HL-60/S4 treated with phorbol 12-myristate 13-acetate at 8.2 ng/mL for 4 days and 3 days (cell line): ENCODE data around the gene ASXL3.

Experiments
- in situ Hi-C: fragments of 300-500 bp; cut with MboI; formaldehyde crosslinking; loops from 2 replicates; pipeline ENCODE4 v1.15.0; 2022; ENCODE audit warnings: low sequenced_read_pairs

Gene ASXL3

DNA sequence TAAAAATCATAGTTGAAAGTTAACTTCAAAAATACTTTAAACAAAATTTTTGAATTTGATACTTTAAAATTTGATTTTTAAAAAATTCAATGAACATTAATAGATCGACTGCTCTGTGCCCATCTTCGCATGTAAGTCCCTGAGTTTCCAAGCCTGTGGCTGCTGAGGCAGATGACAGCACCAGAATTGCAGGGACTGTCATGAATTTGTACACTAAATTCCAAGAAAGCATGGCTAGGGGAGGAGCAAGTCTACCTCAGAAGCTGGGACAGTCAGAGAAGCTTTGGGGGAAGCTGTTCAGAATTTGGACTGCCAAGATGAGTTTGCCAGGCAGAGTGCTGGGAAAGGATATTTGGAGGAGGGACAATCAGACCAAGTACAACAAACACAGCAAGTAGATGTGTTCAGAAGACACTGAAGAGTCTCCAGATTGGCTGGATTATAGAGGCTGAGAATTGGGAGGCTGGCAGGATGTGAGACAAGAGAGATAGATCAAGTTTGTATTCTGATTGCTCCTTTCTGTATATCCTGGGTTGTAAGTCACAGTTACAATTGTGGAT, 79.0 kb downstream of the ASXL3 start:
- in situ Hi-C loops = loop anchor here (25.0 kb wide), 1 partner anchor 105 kb away; no protein-coding TSS in a partner anchor

DNA sequence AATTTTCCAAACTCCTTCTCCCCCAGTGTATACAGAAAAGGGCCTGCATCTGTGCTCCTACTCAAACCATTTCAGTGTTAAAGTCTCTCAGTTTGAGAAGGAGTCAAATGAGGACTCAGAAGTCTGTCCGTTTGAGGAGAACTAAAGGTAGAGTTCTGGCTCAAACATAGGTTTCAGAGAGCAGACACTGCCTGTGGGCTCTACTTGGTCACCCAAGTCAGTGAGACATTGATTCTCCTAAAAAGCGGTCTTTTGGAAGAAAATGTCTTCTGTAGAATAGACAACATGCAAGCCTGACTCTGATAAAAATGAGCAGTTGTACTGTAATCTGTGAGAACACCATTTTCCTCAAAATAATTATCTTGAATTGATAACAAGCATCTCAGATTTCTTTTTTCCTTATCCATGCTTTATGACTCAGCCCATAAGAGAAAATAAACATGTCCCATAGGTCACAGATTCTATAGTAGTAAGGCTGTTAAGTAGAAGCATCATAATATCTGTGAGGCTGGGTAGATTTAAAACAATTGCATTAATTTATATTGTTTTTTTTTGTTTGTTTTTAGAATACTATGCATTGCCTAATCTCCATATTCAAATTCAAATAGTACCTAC, 82.8 kb downstream of the ASXL3 start:
- in situ Hi-C loops = loop anchor here (25.0 kb wide), 1 partner anchor 101 kb away; no protein-coding TSS in a partner anchor

DNA sequence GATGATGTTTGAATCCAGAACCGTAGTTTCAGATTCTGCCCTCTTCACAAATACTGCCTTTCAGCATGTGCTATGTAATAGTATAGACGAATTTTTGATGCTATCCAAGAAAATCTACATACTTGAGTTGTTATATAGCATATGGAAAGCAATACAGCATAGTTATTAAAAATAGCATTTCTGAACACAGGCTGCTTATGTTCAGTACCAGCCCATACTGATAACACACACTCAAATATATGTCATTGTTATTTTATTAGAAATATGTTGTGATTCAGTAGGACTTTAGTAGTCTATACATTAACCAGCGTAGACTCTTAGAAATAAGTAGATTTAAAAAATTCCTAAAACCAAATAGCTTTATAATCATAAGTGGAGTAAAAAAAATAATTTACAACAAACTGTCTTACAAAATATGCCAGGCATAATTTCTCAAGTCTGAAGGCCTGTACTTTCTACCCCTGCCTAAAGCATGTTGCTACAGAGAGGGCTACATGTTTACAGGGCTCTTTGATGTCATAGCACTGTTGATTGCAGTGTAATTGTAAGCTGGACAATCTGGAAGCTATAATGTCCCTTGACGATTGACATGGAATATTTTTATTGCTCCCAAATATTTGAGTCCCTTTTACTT, 86.3 kb downstream of the ASXL3 start:
- in situ Hi-C loops = loop anchor here (25.0 kb wide), 1 partner anchor 98 kb away; no protein-coding TSS in a partner anchor

DNA sequence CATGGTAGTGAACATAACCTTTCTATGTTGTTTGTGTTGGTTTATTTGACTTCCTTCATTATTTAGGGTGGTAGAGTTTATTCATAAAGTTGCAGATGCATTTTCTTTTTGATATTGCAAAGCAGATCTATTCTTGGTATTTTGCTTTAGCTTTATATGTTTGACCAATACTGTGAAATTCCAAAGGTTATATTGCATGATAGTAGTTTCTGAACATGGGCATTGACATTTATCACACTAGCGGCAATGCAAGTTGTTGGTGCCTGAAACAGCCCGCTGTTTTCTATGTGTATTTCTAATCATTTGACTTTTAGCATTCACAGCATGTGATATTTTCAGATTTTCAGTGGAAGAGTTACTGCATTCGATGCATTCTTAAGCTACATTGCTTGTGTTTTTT, 87.2 kb downstream of the ASXL3 start:
- in situ Hi-C loops = loop anchor here (25.0 kb wide), 1 partner anchor 97 kb away; no protein-coding TSS in a partner anchor

DNA sequence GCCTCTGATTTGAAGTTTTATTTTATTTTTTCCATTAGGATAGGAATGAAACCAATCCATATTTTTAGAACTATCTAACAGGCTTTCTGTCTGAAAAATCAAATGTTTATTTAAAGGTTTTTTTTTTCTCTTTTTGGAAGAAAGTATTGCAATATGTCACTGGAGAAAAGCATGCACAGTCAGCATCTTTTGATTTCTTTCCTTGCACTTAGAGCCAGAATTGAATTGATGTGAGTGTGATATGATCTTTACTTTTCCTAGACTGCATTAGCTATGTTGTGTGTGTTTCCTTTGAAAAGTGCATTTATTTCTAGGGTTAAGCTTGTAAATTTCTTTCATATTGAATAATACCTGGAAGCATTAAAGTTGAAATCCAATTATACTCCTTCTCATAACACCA, 87.6 kb downstream of the ASXL3 start:
- in situ Hi-C loops = loop anchor here (25.0 kb wide), 1 partner anchor 97 kb away; no protein-coding TSS in a partner anchor

DNA sequence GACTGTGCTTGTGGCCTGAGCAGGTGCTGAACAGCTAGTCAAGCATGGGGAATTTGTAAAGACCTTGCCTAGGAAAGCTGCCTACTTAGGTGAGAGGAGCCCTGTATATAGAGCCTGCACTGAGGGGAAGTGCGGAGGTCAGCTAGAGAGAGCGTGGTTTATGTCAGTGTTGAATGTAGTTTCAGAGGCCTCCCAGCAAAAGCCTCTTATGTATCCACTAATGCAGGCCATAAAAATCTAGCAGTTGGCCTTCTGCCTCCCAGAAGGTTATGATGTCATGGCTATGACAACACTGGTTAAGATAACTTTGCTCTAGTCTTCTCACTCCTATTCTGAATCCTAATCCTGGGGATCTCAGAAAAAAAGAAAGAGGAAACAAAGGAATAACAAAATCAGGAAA, 88.9 kb downstream of the ASXL3 start:
- in situ Hi-C loops = loop anchor here (25.0 kb wide), 1 partner anchor 95 kb away; no protein-coding TSS in a partner anchor

DNA sequence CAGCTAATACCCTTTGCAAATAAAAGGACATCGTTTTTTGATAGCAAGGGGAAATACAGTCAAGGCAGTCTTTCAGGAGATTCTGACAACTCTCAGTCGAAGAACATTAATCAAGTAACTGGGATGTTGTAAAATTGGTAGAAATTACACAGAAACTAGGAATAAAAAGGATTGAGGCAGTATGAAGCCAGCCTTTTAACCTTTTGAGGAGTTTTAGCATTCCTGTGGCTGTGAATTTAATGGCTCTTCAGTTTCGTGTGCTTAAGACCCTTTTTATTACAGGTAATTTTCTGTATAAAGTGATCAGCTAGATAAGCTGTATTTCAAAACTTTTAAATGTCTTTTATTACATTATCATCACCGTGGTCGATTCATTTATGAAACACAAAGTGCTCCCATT, 91.6 kb downstream of the ASXL3 start:
- in situ Hi-C loops = loop anchor here (25.0 kb wide), 1 partner anchor 93 kb away; no protein-coding TSS in a partner anchor

DNA sequence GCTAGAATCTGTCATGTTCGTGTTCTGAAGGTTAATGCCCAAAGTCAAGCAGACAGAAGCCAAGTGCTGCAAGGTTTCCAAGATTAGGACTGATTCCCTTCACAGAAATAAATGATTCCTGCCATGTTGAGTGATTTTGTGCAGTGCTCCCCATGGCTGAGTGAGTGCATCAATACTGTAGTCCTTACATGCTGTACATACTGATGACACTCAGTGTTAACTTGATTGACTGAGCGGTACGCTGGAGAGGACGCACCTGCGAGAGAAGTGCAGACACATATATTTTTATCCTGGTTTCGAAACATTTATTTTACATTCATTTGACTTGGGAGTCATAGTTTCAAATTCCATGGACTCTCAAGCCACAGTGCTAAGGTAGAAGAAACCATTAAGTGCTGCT, 92.0 kb downstream of the ASXL3 start:
- in situ Hi-C loops = loop anchor here (25.0 kb wide), 1 partner anchor 92 kb away; no protein-coding TSS in a partner anchor

DNA sequence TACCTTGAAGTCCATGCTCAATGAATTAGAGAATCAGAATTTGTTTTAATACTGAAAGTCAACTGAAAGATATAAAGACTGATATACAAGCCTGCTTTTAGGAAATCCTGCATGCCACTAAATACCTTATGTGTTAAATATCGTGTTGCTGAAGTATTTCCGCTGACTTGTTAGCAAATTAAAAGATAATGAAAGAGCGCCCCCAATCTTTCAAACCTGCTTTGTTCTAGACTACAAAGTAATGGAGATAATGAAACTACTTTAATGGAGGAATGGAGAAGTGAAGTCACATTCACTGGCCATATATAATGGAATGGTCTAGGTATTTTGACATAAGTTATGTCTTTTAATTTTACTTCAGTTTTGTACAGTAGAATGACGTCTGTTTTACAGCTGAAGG, 95.7 kb downstream of the ASXL3 start:
- in situ Hi-C loops = loop anchor here (25.0 kb wide), 1 partner anchor 89 kb away; no protein-coding TSS in a partner anchor

DNA sequence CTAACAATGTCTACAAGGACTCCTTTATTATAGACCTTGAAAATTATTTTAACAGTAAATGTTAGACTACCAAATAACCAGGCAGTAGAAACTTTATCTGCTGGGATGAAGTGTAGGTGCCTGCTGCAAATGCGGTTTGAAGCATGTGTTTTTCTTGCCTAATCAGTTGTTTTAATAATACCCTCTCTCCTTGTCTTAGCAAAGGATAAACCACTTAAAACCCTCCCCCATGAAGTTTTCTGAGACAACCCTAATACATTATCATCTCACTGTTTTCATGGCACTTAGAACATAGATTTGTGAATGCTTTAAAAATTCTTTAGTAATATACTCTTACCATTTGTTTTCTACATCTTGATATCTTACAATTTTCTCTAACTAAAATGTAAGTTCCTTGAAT, 98.6 kb downstream of the ASXL3 start:
- in situ Hi-C loops = no loop called here

DNA sequence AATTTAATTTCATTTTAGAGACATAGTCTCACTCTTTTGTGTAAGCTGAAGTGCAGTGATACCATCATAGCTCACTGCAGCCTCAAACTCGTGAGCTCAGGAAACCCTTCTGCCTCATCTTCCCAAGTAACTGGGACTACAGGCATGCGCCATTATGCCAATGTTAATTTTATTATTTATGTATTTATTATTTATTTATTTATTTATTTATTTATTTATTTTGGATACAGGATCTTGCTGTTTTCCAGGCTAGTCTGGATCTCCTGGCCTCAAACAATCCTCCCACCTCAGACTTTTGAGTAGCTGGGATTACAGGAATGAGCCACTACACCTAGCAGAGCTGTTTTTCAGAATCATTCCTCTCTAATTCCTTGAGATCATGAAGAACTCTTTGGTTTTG, 99.9 kb downstream of the ASXL3 start:
- in situ Hi-C loops = no loop called here

DNA sequence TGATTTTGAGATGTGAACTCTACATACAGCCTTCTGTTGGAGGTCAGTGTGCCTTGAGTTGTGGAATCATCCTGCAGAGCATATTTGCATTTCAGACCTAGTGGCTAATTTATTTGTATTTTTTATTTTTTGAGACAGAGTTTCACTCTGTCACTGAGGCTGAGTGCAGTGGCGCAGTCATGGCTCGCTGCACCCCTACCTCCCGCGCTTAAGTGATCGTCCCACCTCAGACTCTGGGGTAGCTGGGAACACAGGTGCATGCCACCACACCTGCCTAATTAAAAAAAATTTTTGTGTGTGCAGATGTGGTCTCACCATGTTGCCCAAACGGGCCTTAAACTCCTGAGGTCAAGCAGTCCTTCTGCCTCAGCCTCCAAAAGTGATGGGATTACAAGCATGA, 104.4 kb downstream of the ASXL3 start:
- in situ Hi-C loops = no loop called here

DNA sequence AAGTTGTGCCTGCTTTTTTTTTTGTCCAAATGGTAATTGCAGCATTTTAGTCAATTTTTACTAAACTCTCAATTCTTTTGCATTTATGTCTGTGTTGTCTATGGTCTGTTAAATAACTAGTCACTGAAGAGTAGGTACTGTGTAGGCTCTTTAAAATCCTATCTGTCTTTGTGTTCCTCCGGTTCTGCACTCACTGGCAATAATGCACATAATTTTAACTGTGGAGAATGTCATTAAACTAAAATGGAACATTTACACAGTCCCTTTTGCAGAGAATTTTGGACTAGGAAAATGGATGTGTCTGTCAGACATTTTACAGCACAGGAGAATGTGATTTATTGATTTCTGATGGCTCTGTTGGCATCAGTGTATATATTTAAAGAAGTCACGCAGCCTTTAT, 116.6 kb downstream of the ASXL3 start:
- in situ Hi-C loops = no loop called here

DNA sequence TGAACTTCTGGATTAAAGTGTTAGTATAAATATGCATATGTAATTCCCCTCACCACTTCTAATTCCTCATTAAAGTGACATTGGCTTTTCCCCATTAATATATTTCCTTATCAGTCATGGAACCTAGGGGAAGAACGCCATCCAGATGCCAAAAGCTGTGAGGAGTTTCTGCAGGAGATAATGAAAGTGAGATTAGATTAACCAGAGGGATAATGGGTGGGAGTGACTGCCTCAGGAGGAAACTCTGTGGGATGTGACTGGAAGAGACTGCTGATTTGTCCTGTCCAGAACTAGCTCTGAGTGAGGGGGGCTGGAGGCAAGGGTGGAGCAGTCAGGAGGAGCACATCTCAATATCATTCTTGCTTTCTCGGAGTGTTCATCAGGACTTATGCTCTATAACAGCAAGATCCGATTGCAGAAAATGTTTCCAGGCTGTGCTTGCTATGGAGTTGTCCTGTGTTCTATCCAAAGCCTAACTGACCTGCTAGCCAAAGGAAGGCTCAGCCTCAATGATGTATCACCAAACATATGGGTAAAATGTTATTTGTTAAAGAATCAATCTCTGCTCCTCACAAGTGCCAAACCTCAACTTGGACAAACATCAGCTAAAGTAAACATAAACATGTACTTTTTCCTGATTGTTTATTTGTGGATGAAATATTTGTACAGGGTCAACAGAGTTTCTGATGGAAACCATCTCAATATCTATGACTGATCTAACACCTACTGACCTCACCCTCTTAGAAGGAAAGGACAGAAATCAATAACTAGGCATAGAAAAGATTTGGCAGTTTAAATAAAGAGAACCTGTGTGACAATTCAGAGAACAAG, 118.5 kb downstream of the ASXL3 start:
- in situ Hi-C loops = no loop called here

DNA sequence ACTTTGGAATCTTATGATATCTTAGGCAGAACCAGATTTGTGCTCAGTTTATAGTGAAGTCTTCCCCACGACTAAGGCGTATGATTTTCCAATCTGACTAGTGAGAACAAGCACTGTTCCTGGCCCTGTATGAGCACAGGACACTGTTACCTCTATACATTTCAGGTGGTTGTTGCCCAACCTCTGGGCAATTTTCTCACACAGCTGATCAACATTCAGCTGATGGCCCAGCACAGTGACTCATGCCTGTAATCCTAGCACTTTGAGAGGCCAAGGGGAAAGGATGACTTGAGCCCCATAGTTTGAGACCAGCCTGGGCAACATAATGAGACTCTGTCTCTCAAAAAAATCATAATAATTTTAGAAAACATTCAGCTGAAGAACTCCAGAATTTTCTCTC, 119.5 kb downstream of the ASXL3 start:
- in situ Hi-C loops = no loop called here

DNA sequence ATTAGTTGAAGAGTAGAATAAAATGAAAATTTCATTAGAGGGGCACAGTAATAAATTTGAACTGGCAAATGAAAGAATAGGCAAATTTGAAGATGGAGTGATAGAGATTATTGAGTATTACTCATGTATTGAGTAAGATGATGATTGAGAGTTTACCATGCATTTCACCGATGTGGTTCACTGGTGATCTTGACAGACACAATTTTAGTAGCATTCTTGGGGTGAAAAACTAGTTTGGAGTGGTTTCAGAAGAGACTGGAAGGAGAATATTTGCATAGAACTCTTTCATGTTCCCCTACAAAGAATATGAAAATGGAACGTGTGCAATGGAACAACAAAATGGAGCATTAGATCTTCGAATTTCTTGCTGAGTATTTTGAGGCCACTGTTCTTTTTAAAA, 121.4 kb downstream of the ASXL3 start:
- in situ Hi-C loops = no loop called here

DNA sequence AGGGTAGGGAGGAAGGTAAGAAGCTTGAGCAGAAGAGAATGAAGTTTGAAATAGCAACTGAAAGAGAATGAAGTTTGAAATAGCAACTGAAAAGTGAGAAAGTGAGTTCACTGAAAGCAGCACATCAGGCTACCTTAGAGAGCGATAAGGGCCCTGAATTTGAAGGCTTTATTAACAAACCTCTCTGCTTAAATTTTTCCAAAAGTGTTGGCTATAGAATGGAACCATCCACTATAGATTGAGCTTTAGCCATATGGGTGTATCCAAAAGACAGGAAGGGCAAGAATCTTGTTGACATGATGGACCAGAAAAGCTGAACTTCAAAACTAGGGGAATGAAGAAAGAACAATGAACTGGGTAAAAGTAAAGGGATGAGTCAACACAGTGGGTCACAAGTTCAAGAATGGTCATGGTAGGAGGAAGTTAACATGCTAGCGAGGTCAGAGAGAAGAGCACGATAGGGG, 122.5 kb downstream of the ASXL3 start:
- in situ Hi-C loops = no loop called here

DNA sequence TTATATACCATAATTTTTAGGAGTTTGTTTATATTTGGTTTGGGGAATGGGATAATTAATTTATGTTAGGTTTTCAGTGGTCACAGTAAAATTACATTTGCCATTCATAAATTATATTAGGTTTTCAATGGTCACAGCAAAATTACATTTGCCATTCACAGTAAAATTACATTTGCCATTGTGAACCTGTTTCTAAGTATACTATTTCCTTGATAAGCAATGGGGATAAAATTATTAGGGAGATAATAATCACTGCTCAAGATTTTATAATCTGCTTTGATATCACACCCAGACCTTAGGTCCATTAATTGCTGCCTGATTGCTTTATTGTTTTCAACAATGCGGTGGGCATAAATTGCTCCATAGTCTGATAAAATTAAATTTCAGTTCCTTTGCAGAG, 124.6 kb downstream of the ASXL3 start:
- in situ Hi-C loops = no loop called here

DNA sequence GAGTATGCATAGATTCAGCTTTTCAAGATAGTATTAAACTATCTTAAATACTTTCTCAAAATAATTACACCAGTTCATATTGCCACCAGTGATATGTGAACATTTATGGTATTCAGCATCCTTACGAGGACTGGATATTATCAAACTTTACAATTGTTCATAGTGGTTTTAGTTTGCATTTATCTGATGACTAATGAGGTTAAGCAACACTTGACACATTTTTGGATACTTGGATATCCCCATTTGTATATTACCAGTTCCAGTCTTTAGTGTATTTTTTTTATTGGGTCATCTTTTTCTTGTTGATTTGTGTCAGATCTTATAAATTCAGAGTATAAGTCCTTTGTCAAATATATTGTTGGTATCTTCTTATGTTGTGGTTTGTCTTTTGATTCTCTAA, 128.4 kb downstream of the ASXL3 start:
- in situ Hi-C loops = no loop called here

DNA sequence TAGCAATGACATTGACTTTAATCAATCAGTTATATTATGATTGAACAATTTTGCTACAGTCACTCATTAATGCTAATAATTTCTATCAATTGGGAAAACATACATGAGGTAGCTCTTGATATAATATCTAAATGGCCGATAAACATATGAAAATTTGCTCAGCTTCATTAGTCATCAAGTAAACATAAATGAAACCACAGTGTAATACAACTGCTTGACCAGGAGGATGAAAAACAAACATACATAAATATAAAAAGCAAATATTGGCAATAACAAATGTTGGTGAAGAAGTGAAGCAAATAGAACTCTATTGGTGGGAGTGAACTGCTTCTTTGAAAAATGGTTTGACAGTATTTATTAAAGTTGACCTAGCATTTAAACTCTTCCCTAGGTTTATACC, 130.9 kb downstream of the ASXL3 start:
- in situ Hi-C loops = no loop called here

DNA sequence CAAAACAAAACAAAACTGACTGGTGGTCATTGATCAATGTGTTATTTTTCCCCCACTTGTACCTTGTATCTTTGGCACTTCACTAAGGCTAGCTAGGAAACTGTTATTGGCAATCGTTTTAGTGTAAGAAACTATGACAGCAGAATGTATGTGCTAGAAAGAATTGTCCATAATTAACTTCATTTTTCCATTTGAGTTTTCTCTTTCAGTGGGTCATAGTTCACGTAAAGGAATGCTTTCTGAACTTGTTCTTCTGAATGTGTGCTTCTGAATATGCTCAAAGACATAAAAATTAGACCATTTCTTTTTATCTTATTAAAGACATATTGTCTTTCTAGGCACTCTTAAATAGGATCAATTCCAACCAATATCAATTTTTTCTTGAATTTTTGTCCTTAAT, 132.2 kb downstream of the ASXL3 start:
- in situ Hi-C loops = no loop called here
